Naive B cell (primary cell): ENCODE data around the gene ACTL8. TPM values are rescaled to one million over a fixed set of nuclear protein-coding genes. Genes with fewer than 3 reads are reported as not detected.

Experiments
- ATAC-seq, 2 donors: fragments of 150-1000 bp; cut with Tn5 transposase; 2 replicates each; pipeline ENCODE4 v1.10.0; 2021; ENCODE audit warnings: low read depth in 2 of 2, mild to moderate bottlenecking in 2 of 2, moderate library complexity in 2 of 2
- DNase-seq: peaks from one replicate; pipeline ENCODE4 v3.0.0; 2022
- H3K27ac Mint-ChIP-seq, 6 donors: one replicate each; pipeline ENCODE4 v1.8.0; 2020 to 2022; ENCODE audit warnings: mild to moderate bottlenecking in 6 of 6, mixed read lengths in 6 of 6, moderate library complexity in 5 of 6, inconsistent platforms in 2 of 6
- H3K27me3 Mint-ChIP-seq, 3 donors: one replicate each; pipeline ENCODE4 v1.8.0; 2021 to 2022; ENCODE audit warnings: mixed read lengths in 3 of 3, mild to moderate bottlenecking in 1 of 3
- H3K36me3 Mint-ChIP-seq, 2 donors: one replicate each; pipeline ENCODE4 v1.8.0; 2020 to 2022; ENCODE audit warnings: mixed read lengths in 2 of 2, inconsistent platforms in 1 of 2, mild to moderate bottlenecking in 1 of 2
- H3K4me1 Mint-ChIP-seq, 3 donors: one replicate each; pipeline ENCODE4 v1.8.0; 2020 to 2022; ENCODE audit warnings: mixed read lengths in 3 of 3, inconsistent platforms in 1 of 3, mild to moderate bottlenecking in 1 of 3, moderate library complexity in 1 of 3
- H3K4me3 Mint-ChIP-seq, 8 donors: one replicate each; pipeline ENCODE4 v1.8.0; 2020 to 2022; ENCODE audit warnings: mild to moderate bottlenecking in 8 of 8, mixed read lengths in 8 of 8, moderate library complexity in 8 of 8, inconsistent platforms in 2 of 8
- H3K9me3 Mint-ChIP-seq, 7 donors: one replicate each; pipeline ENCODE4 v1.8.0; 2020 to 2022; ENCODE audit warnings: mixed read lengths in 7 of 7, mild to moderate bottlenecking in 5 of 7, inconsistent platforms in 2 of 7, moderate library complexity in 1 of 7
- polyA plus RNA-seq, 6 donors: library from polyadenylated mRNA; unstranded; fragments of 300-500 nt; fragmentation: Illumina TruSeq; gene quantifications; one replicate each; pipeline ENCODE4 v1.2.3, GENCODE V29; 2021; ENCODE audit warnings: low read depth in 6 of 6

ACTL8 gene
- polyA plus RNA-seq = not detected

GRCh38 chr1:17755120-17755519 lies at the start of gene ACTL8:
TSS of gene ACTL8 (plus strand) at chr1:17755333. CDS start at chr1:17823009, 67,676 bp downstream.
- Mint-ChIP-seq H3K4me1 (no peaks in the 10 kb centered on the region), H3K27ac (peak within 1 kb of the TSS in 1 of 6 donors; percentile 9), H3K9me3 (peaks cover 27 to 72% (median 58%) of the 10 kb centered on the region in 7 donors), H3K36me3 (peaks cover 5 to 48% of the 10 kb centered on the region in 2 donors), H3K4me3 (no peak within 1 kb of the TSS), H3K27me3 (peaks cover 0 to 3% (median 0%) of the 10 kb centered on the region in 3 donors)
- DNase-seq (no peak), ATAC-seq (no peak)

GRCh38 chr1:17706445-17706844 lies 48.7 kb upstream of the ACTL8 start:
- H3K4me3 Mint-ChIP-seq = no peak overlapping the region
- no peaks in the 10 kb centered on the region for H3K36me3 Mint-ChIP-seq
- H3K4me1 Mint-ChIP-seq = no peaks in the 10 kb centered on the region
- peaks cover 0 to 5% (median under 1%) of the 10 kb centered on the region in 7 donors for H3K9me3 Mint-ChIP-seq
- H3K27me3 Mint-ChIP-seq = peaks cover 0 to 4% (median 0%) of the 10 kb centered on the region in 3 donors
- no peak overlapping the region for H3K27ac Mint-ChIP-seq
- ATAC-seq (no peak), DNase-seq (no peak)

- no peak overlapping the region for H3K27ac Mint-ChIP-seq
- no peak for ATAC-seq
- peaks cover 0 to 4% (median 0%) of the 10 kb centered on the region in 3 donors for H3K27me3 Mint-ChIP-seq
- peaks cover 0 to 6% (median 2%) of the 10 kb centered on the region in 7 donors for H3K9me3 Mint-ChIP-seq
- H3K4me3 Mint-ChIP-seq = no peak overlapping the region
- no peaks in the 10 kb centered on the region for H3K36me3 Mint-ChIP-seq
- DNase-seq = no peak
- H3K4me1 Mint-ChIP-seq = no peaks in the 10 kb centered on the region
These were observed 45.2 kb upstream of the ACTL8 start for GRCh38 chr1:17709981-17710380.

GRCh38 chr1:17710889-17711576 lies 44.1 kb upstream of the ACTL8 start:
- Mint-ChIP-seq H3K4me1 (no peaks in the 10 kb centered on the region), H3K27ac (no peak overlapping the region), H3K36me3 (no peaks in the 10 kb centered on the region), H3K9me3 (peaks cover 0 to 6% (median 2%) of the 10 kb centered on the region in 7 donors), H3K27me3 (peaks cover 0 to 7% (median 4%) of the 10 kb centered on the region in 3 donors), H3K4me3 (no peak overlapping the region)
- no peak for ATAC-seq
- no peak for DNase-seq

- DNase-seq (no peak), ATAC-seq (no peak)
- Mint-ChIP-seq H3K27me3 (peaks cover 0 to 10% (median 4%) of the 10 kb centered on the region in 3 donors), H3K27ac (no peak overlapping the region), H3K9me3 (peaks cover 0 to 6% (median 2%) of the 10 kb centered on the region in 7 donors), H3K4me3 (no peak overlapping the region), H3K4me1 (no peaks in the 10 kb centered on the region), H3K36me3 (no peaks in the 10 kb centered on the region)
These were observed 43.6 kb upstream of the ACTL8 start for GRCh38 chr1:17711577-17711910.

GRCh38 chr1:17711941-17712340 lies 43.2 kb upstream of the ACTL8 start:
- H3K27me3 Mint-ChIP-seq = peaks cover 0 to 14% (median 7%) of the 10 kb centered on the region in 3 donors
- H3K36me3 Mint-ChIP-seq = no peaks in the 10 kb centered on the region
- no peaks in the 10 kb centered on the region for H3K4me1 Mint-ChIP-seq
- H3K4me3 Mint-ChIP-seq = no peak overlapping the region
- ATAC-seq = no peak
- peaks cover 0 to 6% (median 2%) of the 10 kb centered on the region in 7 donors for H3K9me3 Mint-ChIP-seq
- no peak for DNase-seq
- no peak overlapping the region for H3K27ac Mint-ChIP-seq

GRCh38 chr1:17713993-17714392 lies 41.1 kb upstream of the ACTL8 start:
- Mint-ChIP-seq H3K9me3 (peaks cover 0 to 6% (median 2%) of the 10 kb centered on the region in 7 donors), H3K4me3 (no peak overlapping the region), H3K27ac (no peak overlapping the region), H3K36me3 (no peaks in the 10 kb centered on the region), H3K4me1 (no peaks in the 10 kb centered on the region), H3K27me3 (peaks cover 4 to 27% (median 20%) of the 10 kb centered on the region in 3 donors)
- no peak for ATAC-seq
- no peak for DNase-seq

- DNase-seq (no peak), ATAC-seq (no peak)
- Mint-ChIP-seq H3K27me3 (peaks cover 4 to 48% (median 30%) of the 10 kb centered on the region in 3 donors), H3K4me3 (peak overlapping the region in 1 of 8 donors; percentile 45), H3K9me3 (peaks cover 0 to 2% (median 0%) of the 10 kb centered on the region in 7 donors), H3K27ac (peak overlapping the region in 1 of 6 donors; percentile 43), H3K4me1 (no peaks in the 10 kb centered on the region), H3K36me3 (no peaks in the 10 kb centered on the region)
These were observed 37.3 kb upstream of the ACTL8 start for GRCh38 chr1:17717594-17718535.

- no peak overlapping the region for H3K27ac Mint-ChIP-seq
These were observed 35.3 kb upstream of the ACTL8 start for GRCh38 chr1:17719874-17720273.

GRCh38 chr1:17721444-17721843 lies 33.7 kb upstream of the ACTL8 start:
- ATAC-seq (no peak), DNase-seq (no peak)
- no peaks in the 10 kb centered on the region for H3K36me3 Mint-ChIP-seq
- H3K4me3 Mint-ChIP-seq = no peak overlapping the region
- peaks cover 9 to 39% (median 37%) of the 10 kb centered on the region in 3 donors for H3K27me3 Mint-ChIP-seq
- H3K27ac Mint-ChIP-seq = no peak overlapping the region
- H3K9me3 Mint-ChIP-seq = peaks cover 0 to 2% (median 0%) of the 10 kb centered on the region in 7 donors
- no peaks in the 10 kb centered on the region for H3K4me1 Mint-ChIP-seq

More at GRCh38 chr1:17719874-17720273, 35.3 kb upstream of the ACTL8 start:
- peaks cover 9 to 48% (median 30%) of the 10 kb centered on the region in 3 donors for H3K27me3 Mint-ChIP-seq
- no peaks in the 10 kb centered on the region for H3K36me3 Mint-ChIP-seq
- DNase-seq (no peak), ATAC-seq (no peak)
- H3K4me1 Mint-ChIP-seq = no peaks in the 10 kb centered on the region
- peaks cover 0 to 2% (median 0%) of the 10 kb centered on the region in 7 donors for H3K9me3 Mint-ChIP-seq
- no peak overlapping the region for H3K4me3 Mint-ChIP-seq

GRCh38 chr1:17723684-17724083 lies 31.4 kb upstream of the ACTL8 start:
- H3K36me3 Mint-ChIP-seq = no peaks in the 10 kb centered on the region
- no peak overlapping the region for H3K27ac Mint-ChIP-seq
- DNase-seq = no peak
- H3K27me3 Mint-ChIP-seq = peaks cover 5 to 24% (median 20%) of the 10 kb centered on the region in 3 donors
- no peak for ATAC-seq
- no peak overlapping the region for H3K4me3 Mint-ChIP-seq
- H3K4me1 Mint-ChIP-seq = no peaks in the 10 kb centered on the region
- H3K9me3 Mint-ChIP-seq = peaks cover 0 to 11% (median under 1%) of the 10 kb centered on the region in 7 donors

- DNase-seq = no peak
- Mint-ChIP-seq H3K27me3 (peaks cover 5 to 20% (median 20%) of the 10 kb centered on the region in 3 donors), H3K9me3 (peaks cover 0 to 11% (median 2%) of the 10 kb centered on the region in 7 donors), H3K36me3 (no peaks in the 10 kb centered on the region), H3K4me1 (no peaks in the 10 kb centered on the region), H3K27ac (no peak overlapping the region), H3K4me3 (no peak overlapping the region)
- ATAC-seq = no peak
These were observed 31.0 kb upstream of the ACTL8 start for GRCh38 chr1:17724150-17724549.

- Mint-ChIP-seq H3K27me3 (peaks cover 5 to 18% (median 13%) of the 10 kb centered on the region in 3 donors), H3K4me3 (peak overlapping the region in 2 of 8 donors; percentile 15 to 51)
- no peak for ATAC-seq
These were observed 29.9 kb upstream of the ACTL8 start for GRCh38 chr1:17725084-17725719.

More at GRCh38 chr1:17725084-17725719, 29.9 kb upstream of the ACTL8 start:
- Mint-ChIP-seq H3K27ac (peak overlapping the region in 1 of 6 donors; percentile 54), H3K9me3 (peaks cover 0 to 11% (median 2%) of the 10 kb centered on the region in 7 donors), H3K4me1 (no peaks in the 10 kb centered on the region), H3K36me3 (no peaks in the 10 kb centered on the region)
- no peak for DNase-seq
